HCT116 (cell line): ENCODE measurements around the gene SLC6A8. TPM values are rescaled to one million over a fixed set of nuclear protein-coding genes. Genes with fewer than 3 reads are reported as not detected.
A peak's percentile ranks its signal among the peaks of the same experiment; 100 is the strongest.

Source experiments
- ATAC-seq: fragments of 200-7000 bp; cut with Tn5 transposase; 2 replicates; pipeline ENCODE4 v1.9.1; 2020; ENCODE audit warnings: mild to moderate bottlenecking, moderate library complexity
- BruUV-seq: library from RNA; stranded (reverse); fragments of 400-500 nt; replicated peaks from 2 replicates; lab custom pipeline; 2021; lab: Mats Ljungman, UMichigan
- CTCF ChIA-PET: fragments of 300-600 bp; sonication (Branson Sonifier 250); formaldehyde crosslinking; loops from one replicate; lab custom pipeline; 2021; ENCODE audit warnings: antibody characterized with exemption; lab: Charles Lee
- POLR2A ChIA-PET: fragments of 300-600, 350-600 bp; sonication (Branson Sonifier 250); formaldehyde crosslinking; loops from one replicate; lab custom pipeline; 2021; ENCODE audit warnings: antibody characterized with exemption; lab: Charles Lee
- RAD21 ChIA-PET, 2 experiments: fragments of 300-600 bp; sonication (Branson Sonifier 250); formaldehyde crosslinking; loops; one replicate each; lab custom pipeline; 2023; ENCODE audit warnings: low total read pairs in 2 of 2; ENCODE audit not compliant: uncharacterized antibody in 2 of 2, unreplicated experiment in 2 of 2, low non-redundant PET in 1 of 2; lab: Charles Lee
- DNase-seq: peaks from one replicate; pipeline ENCODE4 v3.0.0-alpha.2; 2010; ENCODE audit warnings: low read depth, low spot score
- H2AFZ ChIP-seq: fragments of 200-600 bp; shearing (Covaris generic), sonication (generic); 2 replicates; pipeline ENCODE4 v1.6.1; 2017; ENCODE audit warnings: low read depth, mixed run types, mixed read lengths, antibody characterized with exemption, low read length; ENCODE audit not compliant: poor library complexity, severe bottlenecking
- H3K27ac ChIP-seq: 2 replicates; pipeline ENCODE4 v1.5.1; 2012; ENCODE audit warnings: low read depth, low read length
- H3K27me3 ChIP-seq: fragments of 200-600 bp; sonication (generic); 2 replicates; pipeline ENCODE4 v1.6.1; 2016; ENCODE audit warnings: mixed run types, low read length, mixed read lengths; ENCODE audit not compliant: insufficient read depth
- H3K36me3 ChIP-seq, 2 experiments: fragments of 200-500 bp in 1 of 2; fragments of 200-600 bp in 1 of 2; sonication (Bioruptor generic) in 1 of 2; sonication (generic) in 1 of 2; 2 replicates each; pipeline versions ENCODE4 v1.5.1 to v1.6.1; 2014 to 2016; ENCODE audit warnings: low read length in 2 of 2, inconsistent platforms in 1 of 2, mixed read lengths in 1 of 2, mixed run types in 1 of 2; ENCODE audit not compliant: insufficient read depth in 2 of 2, control insufficient read depth in 1 of 2
- H3K4me1 ChIP-seq, 2 experiments: fragments of 200-600 bp in 1 of 2; sonication (generic) in 1 of 2; 2 replicates each; pipeline versions ENCODE4 v1.5.1 to v1.6.1; 2012 to 2017; ENCODE audit warnings: low read length in 2 of 2, inconsistent platforms in 1 of 2, mild to moderate bottlenecking in 1 of 2, mixed read lengths in 1 of 2, mixed run types in 1 of 2, moderate library complexity in 1 of 2; ENCODE audit not compliant: insufficient read depth in 2 of 2, control insufficient read depth in 1 of 2
- H3K4me2 ChIP-seq: fragments of 200-600 bp; sonication (generic); 2 replicates; pipeline ENCODE4 v1.6.1; 2017; ENCODE audit warnings: mixed run types, low read length, mixed read lengths
- H3K4me3 ChIP-seq, 2 experiments: fragments of 200-600 bp in 1 of 2; sonication (generic) in 1 of 2; replicated peaks in 1 of 2; 2 replicates each; pipeline ENCODE4 v1.5.1; 2011 to 2016; ENCODE audit warnings: low read length in 2 of 2, control low read depth in 1 of 2, low read depth in 1 of 2, mild to moderate bottlenecking in 1 of 2, mixed read lengths in 1 of 2, mixed run types in 1 of 2
- H3K79me2 ChIP-seq: fragments of 200-600 bp; sonication (generic); 2 replicates; pipeline ENCODE4 v1.6.1; 2017; ENCODE audit warnings: mild to moderate bottlenecking, mixed run types, low read length, moderate library complexity, mixed read lengths; ENCODE audit not compliant: insufficient read depth
- H3K9ac ChIP-seq: fragments of 200-600 bp; sonication (generic); 2 replicates; pipeline ENCODE4 v1.6.1; 2016; ENCODE audit warnings: low read length, mixed read lengths
- H3K9me2 ChIP-seq: fragments of 200-600 bp; sonication (generic), shearing (Covaris generic); 2 replicates; pipeline ENCODE4 v1.6.1; 2017; ENCODE audit warnings: mixed run types, mild to moderate bottlenecking, moderate library complexity; ENCODE audit not compliant: insufficient read depth
- H3K9me3 ChIP-seq, 2 experiments: fragments of 200-500 bp in 1 of 2; fragments of 200-600 bp in 1 of 2; sonication (Bioruptor generic) in 1 of 2; sonication (generic) in 1 of 2; 2 replicates each; pipeline ENCODE4 v1.6.1; 2014 to 2017; ENCODE audit warnings: low read length in 2 of 2, mixed read lengths in 2 of 2, inconsistent platforms in 1 of 2, low read depth in 1 of 2, mild to moderate bottlenecking in 1 of 2, mixed run types in 1 of 2, moderate library complexity in 1 of 2; ENCODE audit not compliant: control insufficient read depth in 1 of 2, insufficient read depth in 1 of 2
- H4K20me1 ChIP-seq: fragments of 200-600 bp; sonication (generic), shearing (Covaris generic); 2 replicates; pipeline ENCODE4 v1.6.1; 2017; ENCODE audit warnings: mixed run types, mild to moderate bottlenecking, moderate library complexity; ENCODE audit not compliant: insufficient read depth
- CBX3 ChIP-seq: IDR thresholded peaks from 2 replicates; pipeline ENCODE4 v1.6.1; 2012; ENCODE audit warnings: low read depth
- CEBPB ChIP-seq: IDR thresholded peaks from 2 replicates; pipeline ENCODE4 v1.6.1; 2012; ENCODE audit warnings: low read depth
- EGR1 ChIP-seq: IDR thresholded peaks from 2 replicates; pipeline ENCODE4 v1.6.1; 2012; ENCODE audit warnings: low read depth
- EZH2 ChIP-seq: fragments of 200-600 bp; sonication (generic); IDR thresholded peaks from 2 replicates; pipeline ENCODE4 v1.6.1; 2017; ENCODE audit warnings: antibody characterized with exemption, mixed run types
- FOSL1 ChIP-seq: IDR thresholded peaks from 2 replicates; pipeline ENCODE4 v1.6.1; 2012; ENCODE audit warnings: low read depth
- JUND ChIP-seq: IDR thresholded peaks from 2 replicates; pipeline ENCODE4 v1.6.1; 2012
- MAX ChIP-seq: IDR thresholded peaks from 2 replicates; pipeline ENCODE4 v1.6.1; 2012
- POLR2A ChIP-seq: IDR thresholded peaks from 2 replicates; pipeline ENCODE4 v1.7.0; 2011; ENCODE audit warnings: borderline replicate concordance; ENCODE audit not compliant: insufficient read depth, insufficient read length; ENCODE audit errors: extremely low read depth
- POLR2AphosphoS5 ChIP-seq: IDR thresholded peaks from 2 replicates; pipeline ENCODE4 v1.6.1; 2011; ENCODE audit warnings: mild to moderate bottlenecking, low read depth, low read length, moderate library complexity
- RAD21 ChIP-seq: IDR thresholded peaks from 2 replicates; pipeline ENCODE4 v1.6.1; 2012; ENCODE audit warnings: low read depth, mild to moderate bottlenecking
- REST ChIP-seq: IDR thresholded peaks from 2 replicates; pipeline ENCODE4 v1.6.1; 2012; ENCODE audit warnings: low read depth
- TCF7L2 ChIP-seq: IDR thresholded peaks from 2 replicates; pipeline ENCODE4 v1.7.0; 2011; ENCODE audit warnings: borderline replicate concordance, inconsistent platforms; ENCODE audit not compliant: insufficient read depth, insufficient read length; ENCODE audit errors: extremely low read depth
- ZBTB33 ChIP-seq: IDR thresholded peaks from 2 replicates; pipeline ENCODE4 v1.6.1; 2011; ENCODE audit warnings: mild to moderate bottlenecking, low read length, moderate library complexity; ENCODE audit not compliant: insufficient replicate concordance; ENCODE audit errors: extremely low read depth
- ZFX ChIP-seq: fragments of 450-650 bp; IDR thresholded peaks from 2 replicates; pipeline ENCODE4 v1.6.1; 2017
- intact Hi-C: fragments of 100-400 bp; cut with micrococcal nuclease; formaldehyde crosslinking; loops from 2 replicates; pipeline ENCODE4 v1.10.0; 2022
- total RNA-seq: library from RNA; stranded (reverse); gene quantifications from one replicate; pipeline ENCODE4 v1.2.1, GENCODE V29; 2021; ENCODE audit not compliant: unreplicated experiment

The SLC6A8 gene
- total RNA-seq, 1 experiment from 2014 or later, result 101 TPM

- Histone ChIP-seq H3K4me1 (peaks cover 3 to 18% of the 10 kb centered on the region in 2 experiments; a peak in 2 of 4 replicates), H3K27me3 (no peaks in the 10 kb centered on the region), H3K9me2 (no peaks in the 10 kb centered on the region), H3K4me3 (no peak overlapping the region), H3K4me2 (no peak overlapping the region), H3K9me3 (no peaks in the 10 kb centered on the region), H4K20me1 (no peaks in the 10 kb centered on the region), H3K36me3 (no peaks in the 10 kb centered on the region), H2AFZ (no peak overlapping the region), H3K9ac (no peak overlapping the region), H3K79me2 (no peaks in the 10 kb centered on the region), H3K27ac (no peak overlapping the region)
- ChIA-PET CTCF (interaction anchor here (1.5 to 2.3 kb wide), 2 partner anchors 16 to 19 kb away, joined by 4 to 12 read pairs; no protein-coding TSS in a partner anchor), POLR2A (no interaction called here), RAD21 (no interaction called here)
- TF ChIP-seq CBX3 (no peak), ZBTB33 (no peak), EGR1 (no peak), POLR2AphosphoS5 (no peak), ZFX (no peak), REST (no peak), EZH2 (no peak), TCF7L2 (no peak), RAD21 (no peak), MAX (no peak), JUND (no peak), CEBPB (no peak), POLR2A (no peak), FOSL1 (no peak)
- ATAC-seq (no peak), DNase-seq (no peak)
- TSS peak; percentile 67 for BruUV-seq
- intact Hi-C loops, result loop anchor here (1.0 kb wide), 2 partner anchors 94 to 109 kb away; no protein-coding TSS in a partner anchor
Observed at GRCh38 chrX:153648358-153649177, 39.2 kb upstream of the SLC6A8 start.
